Central memory CD4-positive, alpha-beta T cell (primary cell): ENCODE data around the gene KLK1.

Experiments
- DNase-seq: peaks from one replicate; pipeline ENCODE4 v3.0.0; 2022
- total RNA-seq, 3 experiments: gene quantifications; one replicate each; lab custom pipeline; 2026; lab: John Stamatoyannopoulos, UW

KLK1 gene
- 0 to 0.19 (median 0.04) reads per million in 3 experiments for total RNA-seq

- no peak for DNase-seq
These were observed at the start of gene KLK1 for GRCh38 chr19:50823389-50824042. KLK1 (minus strand) TSS chr19:50823787; CDS start chr19:50823748, 39 bp downstream.

GRCh38 chr19:50873056-50873455, 49.5 kb upstream of the KLK1 start, which contains the start of gene KLK2:
KLK2 (plus strand) TSS chr19:50873439; CDS start chr19:50873474, 35 bp downstream.
- DNase-seq, result no peak

- DNase-seq, result no peak
These were observed 47.0 kb upstream of the KLK1 start for GRCh38 chr19:50870417-50871089.

- DNase-seq, result no peak
These were observed 45.9 kb upstream of the KLK1 start for GRCh38 chr19:50869479-50869878.

- no peak for DNase-seq
These were observed 38.1 kb upstream of the KLK1 start for GRCh38 chr19:50861496-50862286.

GRCh38 chr19:50861010-50861409, 37.4 kb upstream of the KLK1 start:
- DNase-seq, result no peak

GRCh38 chr19:50859849-50860248, 36.3 kb upstream of the KLK1 start:
- no peak for DNase-seq

GRCh38 chr19:50858886-50859285, 35.3 kb upstream of the KLK1 start:
- no peak for DNase-seq

- no peak for DNase-seq
These were observed 33.8 kb upstream of the KLK1 start for GRCh38 chr19:50857366-50857765.

GRCh38 chr19:50854636-50855410, 31.2 kb upstream of the KLK1 start, which contains the start of gene KLK3:
KLK3 (plus strand) TSS chr19:50854915; CDS start chr19:50854956, 41 bp downstream.
- DNase-seq, result no peak

- no peak for DNase-seq
These were observed 28.0 kb upstream of the KLK1 start for GRCh38 chr19:50851620-50852019.

GRCh38 chr19:50850738-50851137, 27.2 kb upstream of the KLK1 start:
- DNase-seq, result no peak

GRCh38 chr19:50844296-50844935, 20.8 kb upstream of the KLK1 start:
- DNase-seq, result no peak

- no peak for DNase-seq
These were observed 20.2 kb upstream of the KLK1 start for GRCh38 chr19:50843701-50844221.

GRCh38 chr19:50843205-50843604, 19.6 kb upstream of the KLK1 start:
- DNase-seq, result no peak

GRCh38 chr19:50842130-50842529, 18.5 kb upstream of the KLK1 start:
- DNase-seq, result no peak

- DNase-seq, result no peak
These were observed 16.4 kb upstream of the KLK1 start for GRCh38 chr19:50839712-50840655.

GRCh38 chr19:50838239-50838638, 14.7 kb upstream of the KLK1 start:
- no peak for DNase-seq

- no peak for DNase-seq
These were observed 13.7 kb upstream of the KLK1 start for GRCh38 chr19:50837300-50837699.

GRCh38 chr19:50836543-50837195, 13.1 kb upstream of the KLK1 start:
- no peak for DNase-seq
